GM12878 (cell line): Measurements from ENCODE around the gene PCK2. TPM values are rescaled to one million over a fixed set of nuclear protein-coding genes. Genes with fewer than 3 reads are reported as not detected.

ENCODE experiments used
- CBFB ChIP-seq: IDR thresholded peaks from 2 replicates; pipeline ENCODE4 v1.6.1; 2016; ENCODE audit warnings: antibody characterized with exemption, low read depth
- E4F1 ChIP-seq: fragments of 450-650 bp; IDR thresholded peaks from 2 replicates; pipeline ENCODE4 v1.6.1; 2018; ENCODE audit warnings: borderline replicate concordance, mild to moderate bottlenecking; ENCODE audit not compliant: partially characterized antibody
- EP300 ChIP-seq, 2 experiments: fragments of 150-350 bp in 1 of 2; IDR thresholded peaks; 2 replicates each; pipeline ENCODE4 v1.6.1; 2011 to 2012; ENCODE audit warnings: low read depth in 2 of 2, low read length in 2 of 2, borderline replicate concordance in 1 of 2, improper control_type of control experiment in 1 of 2, inconsistent platforms in 1 of 2; ENCODE audit not compliant: control insufficient read depth in 1 of 2
- ETV6 ChIP-seq, 2 experiments: fragments of 450-650 bp in 1 of 2; IDR thresholded peaks in 1 of 2; conservative IDR thresholded peaks in 1 of 2; 2 replicates each; pipeline ENCODE4 v1.6.1; 2014; ENCODE audit warnings: antibody characterized with exemption in 1 of 2, borderline replicate concordance in 1 of 2, low read depth in 1 of 2, mild to moderate bottlenecking in 1 of 2, moderate library complexity in 1 of 2
- FOXK2 ChIP-seq: fragments of 450-650 bp; IDR thresholded peaks from 2 replicates; pipeline ENCODE4 v1.6.1; 2017; ENCODE audit warnings: mild to moderate bottlenecking, moderate library complexity
- GABPA ChIP-seq: IDR thresholded peaks from 2 replicates; pipeline ENCODE4 v1.6.1; 2014; ENCODE audit warnings: antibody characterized with exemption, low read depth, mild to moderate bottlenecking, inconsistent platforms
- IRF3 ChIP-seq: fragments of 450-650 bp; IDR thresholded peaks from 2 replicates; pipeline ENCODE4 v1.6.1; 2014; ENCODE audit warnings: mild to moderate bottlenecking
- IRF4 ChIP-seq: IDR thresholded peaks from 2 replicates; pipeline ENCODE4 v1.6.1; 2011; ENCODE audit warnings: low read depth, low read length
- PML ChIP-seq: IDR thresholded peaks from 2 replicates; pipeline ENCODE4 v1.6.1; 2012; ENCODE audit warnings: low read length, inconsistent platforms
- PRDM15 ChIP-seq: fragments of 450-650 bp; formaldehyde crosslinking; IDR thresholded peaks from 2 replicates; pipeline ENCODE4 v1.4.0; 2020; ENCODE audit warnings: mild to moderate bottlenecking, moderate library complexity
- SIN3A ChIP-seq: IDR thresholded peaks from 2 replicates; pipeline ENCODE4 v1.6.1; 2012; ENCODE audit warnings: low read depth, low read length, improper control_type of control experiment
- STAT1 ChIP-seq: fragments of 450-650 bp; conservative IDR thresholded peaks from 2 replicates; pipeline ENCODE4 v1.6.1; 2014; ENCODE audit warnings: antibody characterized with exemption, mild to moderate bottlenecking
- TBL1XR1 ChIP-seq: IDR thresholded peaks from 2 replicates; pipeline ENCODE4 v1.6.1; 2012; ENCODE audit warnings: low read depth, low read length, improper control_type of control experiment
- polyA plus RNA-seq, 11 experiments: library from polyadenylated mRNA; depleted of rRNA in 4 of 11; unstranded in 6 of 11; stranded (reverse) in 5 of 11; fragments of >200 nt; fragmentation: Nextera tagmentation in 4 of 11; fragmentation: Illumina TruSeq in 1 of 11; extraction: Ambion mirVana in 4 of 11; extraction: Trizol in 1 of 11; gene quantifications; 1 replicate in 1 of 11; 2 replicates in 10 of 11; pipeline versions ENCODE4 v1.2.1 to v1.2.3, GENCODE V29; 2011 to 2016; ENCODE audit warnings: inconsistent platforms in 2 of 11, missing spikeins in 2 of 11, low read depth in 1 of 11
- total RNA-seq, 4 experiments: library from RNA; depleted of rRNA in 3 of 4; stranded (reverse); fragments of >200 nt in 3 of 4; fragmentation: Illumina TruSeq in 1 of 4; extraction: Trizol in 1 of 4; gene quantifications; 2 replicates each; pipeline versions ENCODE4 v1.2.1 to v1.2.3, GENCODE V29; 2013 to 2021
- TF ChIP-seq, protein P1 (sequence below): IDR thresholded peaks from 2 replicates; pipeline ENCODE4 v1.6.1; 2011; ENCODE audit warnings: borderline replicate concordance, low read depth, mild to moderate bottlenecking, moderate library complexity, mixed read lengths, low read length; ENCODE audit not compliant: insufficient read depth; ENCODE audit errors: extremely low read length
- TF ChIP-seq, protein P2 (sequence below): fragments of 450-650 bp; IDR thresholded peaks from 2 replicates; pipeline ENCODE4 v1.6.1; 2016; ENCODE audit warnings: mild to moderate bottlenecking, moderate library complexity, borderline replicate concordance

The PCK2 gene
- total and polyA plus RNA-seq, 10 of the 15 experiments (the other 5 are each of a cell fraction or from before 2014, with no cell fraction given) = 6.6 to 110 (median 44.6) TPM

DNA sequence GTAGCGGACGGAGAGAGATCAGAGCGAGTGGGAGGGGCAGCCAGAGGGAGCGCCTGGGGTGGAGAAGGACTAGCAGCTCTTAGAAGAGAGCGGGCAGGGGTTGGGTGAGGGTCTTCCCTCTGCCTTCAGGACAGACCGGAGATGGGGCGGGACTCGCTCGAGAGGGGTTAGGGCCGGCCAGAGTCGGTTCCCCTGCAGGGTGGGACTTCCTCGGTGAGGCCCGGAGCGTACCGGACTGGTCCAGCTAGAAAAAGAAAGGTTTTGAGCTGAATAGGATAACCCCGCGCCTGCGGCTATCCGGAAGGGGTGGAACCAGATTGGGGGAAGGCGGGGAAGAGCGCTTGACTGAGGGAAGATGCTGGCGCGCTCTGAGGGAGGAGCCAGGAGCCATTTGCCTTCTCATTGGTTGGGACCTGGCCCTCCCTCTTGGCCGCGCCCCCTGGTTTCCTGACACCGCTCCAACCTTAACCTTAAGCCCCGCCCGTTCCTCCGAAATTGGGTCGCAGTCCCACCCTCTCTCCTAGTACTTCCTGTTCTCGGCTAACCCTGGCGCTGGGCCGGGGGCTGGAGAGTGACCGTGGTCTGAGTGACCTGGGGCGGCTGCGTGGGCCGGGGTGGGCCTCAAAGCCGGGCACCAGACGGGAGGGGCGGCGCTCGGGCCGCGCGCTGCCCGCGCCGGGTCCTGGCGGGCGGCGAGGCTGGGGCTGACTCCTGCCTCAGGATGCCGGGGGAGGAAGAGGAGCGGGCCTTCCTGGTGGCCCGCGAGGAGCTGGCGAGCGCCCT, 53.1 kb downstream of the PCK2 start, which contains the start of gene RNF31 (continued):
- TF ChIP-seq, protein P1, sequence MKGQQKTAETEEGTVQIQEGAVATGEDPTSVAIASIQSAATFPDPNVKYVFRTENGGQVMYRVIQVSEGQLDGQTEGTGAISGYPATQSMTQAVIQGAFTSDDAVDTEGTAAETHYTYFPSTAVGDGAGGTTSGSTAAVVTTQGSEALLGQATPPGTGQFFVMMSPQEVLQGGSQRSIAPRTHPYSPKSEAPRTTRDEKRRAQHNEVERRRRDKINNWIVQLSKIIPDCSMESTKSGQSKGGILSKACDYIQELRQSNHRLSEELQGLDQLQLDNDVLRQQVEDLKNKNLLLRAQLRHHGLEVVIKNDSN = no peak
- TF ChIP-seq, protein P2, sequence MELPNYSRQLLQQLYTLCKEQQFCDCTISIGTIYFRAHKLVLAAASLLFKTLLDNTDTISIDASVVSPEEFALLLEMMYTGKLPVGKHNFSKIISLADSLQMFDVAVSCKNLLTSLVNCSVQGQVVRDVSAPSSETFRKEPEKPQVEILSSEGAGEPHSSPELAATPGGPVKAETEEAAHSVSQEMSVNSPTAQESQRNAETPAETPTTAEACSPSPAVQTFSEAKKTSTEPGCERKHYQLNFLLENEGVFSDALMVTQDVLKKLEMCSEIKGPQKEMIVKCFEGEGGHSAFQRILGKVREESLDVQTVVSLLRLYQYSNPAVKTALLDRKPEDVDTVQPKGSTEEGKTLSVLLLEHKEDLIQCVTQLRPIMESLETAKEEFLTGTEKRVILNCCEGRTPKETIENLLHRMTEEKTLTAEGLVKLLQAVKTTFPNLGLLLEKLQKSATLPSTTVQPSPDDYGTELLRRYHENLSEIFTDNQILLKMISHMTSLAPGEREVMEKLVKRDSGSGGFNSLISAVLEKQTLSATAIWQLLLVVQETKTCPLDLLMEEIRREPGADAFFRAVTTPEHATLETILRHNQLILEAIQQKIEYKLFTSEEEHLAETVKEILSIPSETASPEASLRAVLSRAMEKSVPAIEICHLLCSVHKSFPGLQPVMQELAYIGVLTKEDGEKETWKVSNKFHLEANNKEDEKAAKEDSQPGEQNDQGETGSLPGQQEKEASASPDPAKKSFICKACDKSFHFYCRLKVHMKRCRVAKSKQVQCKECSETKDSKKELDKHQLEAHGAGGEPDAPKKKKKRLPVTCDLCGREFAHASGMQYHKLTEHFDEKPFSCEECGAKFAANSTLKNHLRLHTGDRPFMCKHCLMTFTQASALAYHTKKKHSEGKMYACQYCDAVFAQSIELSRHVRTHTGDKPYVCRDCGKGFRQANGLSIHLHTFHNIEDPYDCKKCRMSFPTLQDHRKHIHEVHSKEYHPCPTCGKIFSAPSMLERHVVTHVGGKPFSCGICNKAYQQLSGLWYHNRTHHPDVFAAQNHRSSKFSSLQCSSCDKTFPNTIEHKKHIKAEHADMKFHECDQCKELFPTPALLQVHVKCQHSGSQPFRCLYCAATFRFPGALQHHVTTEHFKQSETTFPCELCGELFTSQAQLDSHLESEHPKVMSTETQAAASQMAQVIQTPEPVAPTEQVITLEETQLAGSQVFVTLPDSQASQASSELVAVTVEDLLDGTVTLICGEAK = peak; percentile 75; the same call in 1 of the 2 replicates
- peak; percentile 19; the same call in 1 of the 2 replicates for TF ChIP-seq CBFB
- TF ChIP-seq IRF3 = no peak; the same call in 1 of the 2 replicates
- TF ChIP-seq E4F1 = peak; percentile 20
- no peak for TF ChIP-seq EP300 (IDR thresholded peaks at IDR 0.05; ENCODE audit: borderline replicate concordance in 1 of 2, control insufficient read depth in 1 of 2, low read depth in 2 of 2, low read length in 2 of 2)
- peak; percentile 25; the same call in 1 of the 2 replicates for TF ChIP-seq SIN3A
- no peak for TF ChIP-seq FOXK2
- TF ChIP-seq PML = no peak; the same call in 1 of the 2 replicates
- TF ChIP-seq STAT1 = 0 out of 2 replicates have a peak, but pooled peaks have one; percentile 29
- TF ChIP-seq PRDM15 (CRISPR knock-in tag) = no peak
- TF ChIP-seq ETV6 (conservative IDR thresholded peaks at IDR 0.05 in 1 of 2, IDR thresholded peaks at IDR 0.05 in 1 of 2; ENCODE audit: borderline replicate concordance in 1 of 2, low read depth in 1 of 2) = no peak
- no peak for TF ChIP-seq IRF4
- TF ChIP-seq GABPA = peak; percentile 81
- TF ChIP-seq TBL1XR1 = 0 out of 2 replicates have a peak, but pooled peaks have one; percentile 23
